ENCODE measurements around the gene DUSP14.
"Not testable (repeated sequence)": the region's sequence is repeated elsewhere in the genome, so short reads cannot be mapped to it uniquely, and the experiment has no call there.

Gene DUSP14

GRCh38 chr17:37485938-37486570, 3.6 kb upstream of the DUSP14 start:
- no peak for DNase-seq

GRCh38 chr17:37488009-37488604, 1.6 kb upstream of the DUSP14 start:
- DNase-seq: no peak

GRCh38 chr17:37488607-37489196, 989 bp upstream of the DUSP14 start:
- DNase-seq: no peak

- peak; percentile 87 for DNase-seq
Observed at GRCh38 chr17:37490022-37490587, 414 bp downstream of the DUSP14 start.

- peak; percentile 59 for DNase-seq
Observed at GRCh38 chr17:37490638-37491614, 1.2 kb downstream of the DUSP14 start.

- DNase-seq: no peak
Observed at GRCh38 chr17:37492167-37492566, 2.5 kb downstream of the DUSP14 start.

- DNase-seq: no peak
Observed at GRCh38 chr17:37493249-37494027, 3.7 kb downstream of the DUSP14 start.

- DNase-seq: no peak
Observed at GRCh38 chr17:37494401-37494831, 4.7 kb downstream of the DUSP14 start.

GRCh38 chr17:37494971-37495370, 5.3 kb downstream of the DUSP14 start:
- DNase-seq: no peak

GRCh38 chr17:37500378-37500777, 10.7 kb downstream of the DUSP14 start:
- no peak for DNase-seq

- no peak for DNase-seq
Observed at GRCh38 chr17:37502009-37502936, 12.6 kb downstream of the DUSP14 start.

GRCh38 chr17:37503148-37503547, 13.5 kb downstream of the DUSP14 start:
- DNase-seq: no peak

- DNase-seq: no peak
Observed at GRCh38 chr17:37505333-37505732, 15.6 kb downstream of the DUSP14 start.

GRCh38 chr17:37506678-37507077, 17.0 kb downstream of the DUSP14 start:
- no peak for DNase-seq

GRCh38 chr17:37507111-37507510, 17.4 kb downstream of the DUSP14 start:
- no peak for DNase-seq

GRCh38 chr17:37510056-37510455, 20.4 kb downstream of the DUSP14 start:
- DNase-seq: no peak

- not testable (repeated sequence) for DNase-seq
Observed at GRCh38 chr17:37511642-37512041, 22.0 kb downstream of the DUSP14 start.

GRCh38 chr17:37512442-37513068, 22.9 kb downstream of the DUSP14 start:
- no peak for DNase-seq

- DNase-seq: no peak
Observed at GRCh38 chr17:37513711-37514110, 24.0 kb downstream of the DUSP14 start.

- no peak for DNase-seq
Observed at GRCh38 chr17:37516127-37516571, 26.5 kb downstream of the DUSP14 start.
